Type B pancreatic cell (in vitro differentiated cells): Measurements from ENCODE around the gene DUSP2. TPM values are rescaled to one million over a fixed set of nuclear protein-coding genes. Genes with fewer than 3 reads are reported as not detected.

Experiments used
- DNase-seq: peaks from one replicate; pipeline ENCODE4 v3.0.0; 2021; ENCODE audit warnings: mixed read lengths; ENCODE audit not compliant: unreplicated experiment; ENCODE audit errors: extremely low spot score
- H3K27ac Mint-ChIP-seq: 2 replicates; pipeline ENCODE4 v1.8.0; 2021; ENCODE audit warnings: mild to moderate bottlenecking, mixed read lengths
- H3K27me3 Mint-ChIP-seq: 2 replicates; pipeline ENCODE4 v1.8.0; 2021; ENCODE audit warnings: mixed read lengths
- H3K36me3 Mint-ChIP-seq: 2 replicates; pipeline ENCODE4 v1.8.0; 2021; ENCODE audit warnings: mixed read lengths
- H3K4me1 Mint-ChIP-seq: one replicate; pipeline ENCODE4 v1.8.0; 2021; ENCODE audit warnings: mixed read lengths; ENCODE audit not compliant: unreplicated experiment
- H3K4me3 Mint-ChIP-seq: 2 replicates; pipeline ENCODE4 v1.8.0; 2021; ENCODE audit warnings: mild to moderate bottlenecking, mixed read lengths
- H3K9me3 Mint-ChIP-seq: 2 replicates; pipeline ENCODE4 v1.8.0; 2021; ENCODE audit warnings: mixed read lengths
- long read RNA-seq: library from polyadenylated mRNA; unstranded; transcript quantifications from one replicate; pipeline ENCODE4 v2.0.0, GENCODE V29; 2020
- total RNA-seq: library from RNA; stranded (reverse); gene quantifications from 2 replicates; pipeline ENCODE4 v1.2.1, GENCODE V29; 2021; ENCODE audit warnings: low replicate concordance
- TF ChIP-seq, protein P1 (sequence below): fragments of 200-600 bp; sonication (generic); conservative IDR thresholded peaks from 2 replicates; pipeline ENCODE4 v1.5.0; 2021; ENCODE audit warnings: antibody characterized with exemption, mild to moderate bottlenecking

Gene DUSP2, protein sequence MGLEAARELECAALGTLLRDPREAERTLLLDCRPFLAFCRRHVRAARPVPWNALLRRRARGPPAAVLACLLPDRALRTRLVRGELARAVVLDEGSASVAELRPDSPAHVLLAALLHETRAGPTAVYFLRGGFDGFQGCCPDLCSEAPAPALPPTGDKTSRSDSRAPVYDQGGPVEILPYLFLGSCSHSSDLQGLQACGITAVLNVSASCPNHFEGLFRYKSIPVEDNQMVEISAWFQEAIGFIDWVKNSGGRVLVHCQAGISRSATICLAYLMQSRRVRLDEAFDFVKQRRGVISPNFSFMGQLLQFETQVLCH
- total RNA-seq = 4.3 and 4.5 TPM in 2 replicates
- long read RNA-seq, partial matches to known transcripts = 0 of 1 reads
- long read RNA-seq, other reads (novel, unspliced or antisense) = 0 of 1 reads

DNA sequence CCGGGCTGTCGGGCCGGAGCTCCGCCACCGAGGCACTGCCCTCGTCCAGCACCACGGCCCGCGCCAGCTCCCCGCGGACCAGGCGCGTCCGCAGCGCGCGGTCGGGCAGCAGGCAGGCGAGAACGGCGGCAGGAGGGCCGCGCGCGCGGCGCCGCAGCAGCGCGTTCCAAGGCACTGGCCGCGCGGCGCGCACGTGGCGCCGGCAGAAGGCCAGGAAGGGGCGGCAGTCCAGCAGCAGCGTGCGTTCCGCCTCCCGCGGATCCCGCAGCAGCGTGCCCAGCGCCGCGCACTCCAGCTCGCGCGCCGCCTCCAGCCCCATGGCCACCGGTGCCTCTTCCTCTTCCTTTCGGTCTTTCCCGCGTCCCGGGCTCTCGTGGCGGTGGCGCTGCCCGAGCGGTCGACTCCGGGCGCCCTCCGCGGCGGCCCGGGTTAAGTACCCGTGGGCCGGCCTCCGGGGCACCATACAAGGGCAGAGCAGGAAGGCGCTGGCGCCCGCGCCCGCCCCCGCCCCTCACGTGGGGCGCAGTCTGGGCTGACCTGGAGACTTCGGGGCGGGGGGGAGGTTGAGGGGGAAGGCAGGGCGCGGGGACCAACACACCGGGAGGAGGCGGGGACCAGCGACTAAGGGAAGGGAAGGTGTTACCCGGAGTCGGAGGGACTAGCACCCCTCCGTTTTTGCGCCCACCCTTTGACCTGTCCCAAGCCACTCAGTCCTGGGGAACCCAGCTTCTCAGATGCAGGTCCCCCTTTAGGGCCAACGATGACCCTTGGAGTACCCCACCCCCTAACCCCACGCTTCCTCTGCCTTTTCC, at the start of gene DUSP2:
Gene DUSP2, minus strand, starts transcription at position 405 of the 812 bp plus-strand sequence. Its CDS starts 86 bp downstream, at position 319.
- H3K4me1 Mint-ChIP-seq = peaks cover 12% of the 10 kb centered on the region
- DNase-seq = no peak
- peaks cover 22% of the 10 kb centered on the region for H3K27me3 Mint-ChIP-seq
- TF ChIP-seq, protein P1, sequence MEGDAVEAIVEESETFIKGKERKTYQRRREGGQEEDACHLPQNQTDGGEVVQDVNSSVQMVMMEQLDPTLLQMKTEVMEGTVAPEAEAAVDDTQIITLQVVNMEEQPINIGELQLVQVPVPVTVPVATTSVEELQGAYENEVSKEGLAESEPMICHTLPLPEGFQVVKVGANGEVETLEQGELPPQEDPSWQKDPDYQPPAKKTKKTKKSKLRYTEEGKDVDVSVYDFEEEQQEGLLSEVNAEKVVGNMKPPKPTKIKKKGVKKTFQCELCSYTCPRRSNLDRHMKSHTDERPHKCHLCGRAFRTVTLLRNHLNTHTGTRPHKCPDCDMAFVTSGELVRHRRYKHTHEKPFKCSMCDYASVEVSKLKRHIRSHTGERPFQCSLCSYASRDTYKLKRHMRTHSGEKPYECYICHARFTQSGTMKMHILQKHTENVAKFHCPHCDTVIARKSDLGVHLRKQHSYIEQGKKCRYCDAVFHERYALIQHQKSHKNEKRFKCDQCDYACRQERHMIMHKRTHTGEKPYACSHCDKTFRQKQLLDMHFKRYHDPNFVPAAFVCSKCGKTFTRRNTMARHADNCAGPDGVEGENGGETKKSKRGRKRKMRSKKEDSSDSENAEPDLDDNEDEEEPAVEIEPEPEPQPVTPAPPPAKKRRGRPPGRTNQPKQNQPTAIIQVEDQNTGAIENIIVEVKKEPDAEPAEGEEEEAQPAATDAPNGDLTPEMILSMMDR = no peak
- peak within 1 kb of the TSS; percentile 83 for H3K4me3 Mint-ChIP-seq
- no peaks in the 10 kb centered on the region for H3K9me3 Mint-ChIP-seq
- no peaks in the 10 kb centered on the region for H3K36me3 Mint-ChIP-seq
- H3K27ac Mint-ChIP-seq = peak within 1 kb of the TSS; percentile 36

DNA sequence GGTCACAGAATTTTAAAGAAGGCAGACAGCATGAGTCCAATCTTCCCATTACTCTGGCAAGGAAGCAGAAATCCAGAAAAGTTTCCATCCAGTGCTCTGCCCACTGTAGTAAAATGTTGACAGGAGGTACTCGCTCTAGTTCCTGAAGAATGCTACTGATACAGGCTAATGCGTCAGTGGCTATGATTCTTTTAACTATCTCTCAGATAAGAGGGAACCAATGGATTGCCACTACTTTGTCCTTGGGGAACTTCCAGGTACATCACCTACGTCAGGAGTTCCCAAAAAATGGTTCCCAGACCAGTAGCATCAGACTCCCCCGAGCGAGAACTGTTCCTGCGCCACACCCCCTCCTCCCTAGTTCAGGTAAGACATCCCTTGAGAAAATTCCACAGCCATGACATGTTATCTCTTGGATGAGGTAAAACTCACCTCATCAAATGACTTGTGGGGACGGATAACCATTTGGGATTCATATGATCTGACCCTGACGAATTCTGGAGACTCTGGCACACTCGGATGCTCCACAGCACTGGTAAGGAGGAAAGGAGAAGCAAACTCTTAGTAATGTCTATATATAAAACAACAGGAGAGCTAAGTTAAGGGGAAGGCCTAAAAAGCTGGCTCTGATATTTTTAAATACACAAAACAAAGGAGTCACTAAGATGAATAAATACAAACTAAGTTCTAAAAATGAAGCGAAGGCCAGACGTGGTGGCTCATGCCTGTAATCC, 46.9 kb upstream of the DUSP2 start:
- Mint-ChIP-seq H3K4me1 (peaks cover 8% of the 10 kb centered on the region), H3K36me3 (peaks cover 34% of the 10 kb centered on the region), H3K4me3 (no peak overlapping the region), H3K27ac (no peak overlapping the region), H3K27me3 (no peaks in the 10 kb centered on the region), H3K9me3 (no peaks in the 10 kb centered on the region)
- TF ChIP-seq, protein P1 = no peak
- no peak for DNase-seq

DNA sequence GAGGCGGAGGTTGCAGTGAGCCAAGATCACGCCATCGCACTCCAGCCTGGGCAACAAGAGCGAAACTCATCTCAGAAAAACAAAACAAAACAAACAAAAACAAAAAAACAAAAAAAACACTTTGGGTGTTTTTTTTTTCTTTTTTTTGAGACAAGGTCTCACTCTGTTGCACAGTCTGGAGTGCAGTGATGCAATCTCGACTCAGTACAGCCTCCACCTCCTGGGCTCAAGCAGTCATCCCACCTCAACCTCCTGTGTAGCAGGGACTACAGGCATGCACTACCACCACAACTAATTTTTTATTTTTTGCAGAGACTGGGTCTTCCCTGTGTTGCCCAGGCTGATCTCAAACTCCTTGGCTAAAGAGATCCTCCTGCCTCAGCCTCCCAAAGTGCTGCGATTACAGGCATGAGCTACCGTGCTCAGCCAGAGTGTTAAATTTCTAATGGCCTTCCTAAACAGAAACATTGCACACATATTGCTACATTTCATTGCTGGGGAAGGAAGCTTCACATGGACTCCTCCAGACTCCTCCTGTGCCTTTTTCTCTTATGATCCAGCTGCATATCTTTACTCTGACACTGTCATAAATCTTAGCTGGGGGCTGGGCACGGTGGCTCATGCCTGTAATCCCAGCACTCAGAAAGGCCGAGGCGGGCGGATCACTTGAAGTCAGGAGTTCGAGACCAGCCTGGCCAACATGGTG, 43.7 kb upstream of the DUSP2 start:
- TF ChIP-seq, protein P1 = no peak
- Mint-ChIP-seq H3K4me1 (no peaks in the 10 kb centered on the region), H3K27me3 (no peaks in the 10 kb centered on the region), H3K36me3 (peaks cover 46% of the 10 kb centered on the region), H3K9me3 (no peaks in the 10 kb centered on the region), H3K27ac (no peak overlapping the region), H3K4me3 (no peak overlapping the region)
- DNase-seq = no peak

DNA sequence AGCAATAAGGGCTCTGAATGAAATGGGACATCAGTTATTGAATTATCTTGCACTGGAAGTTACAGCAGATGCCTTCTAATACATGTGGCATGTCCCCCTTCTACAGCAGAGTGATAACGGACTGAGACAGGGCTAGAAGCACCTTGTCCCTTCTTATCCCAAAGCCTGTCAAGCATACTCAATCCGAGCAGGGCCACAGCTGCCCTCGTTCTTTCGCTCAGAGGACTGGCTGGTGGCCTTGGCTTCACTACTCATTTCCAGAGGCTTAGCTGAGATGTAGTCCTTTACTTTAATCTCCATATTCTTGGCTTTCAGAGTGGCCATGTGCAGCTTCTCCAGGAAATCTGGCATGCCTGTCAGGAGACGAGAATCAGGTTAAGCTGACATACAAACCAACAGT, 41.3 kb upstream of the DUSP2 start:
- no peaks in the 10 kb centered on the region for H3K9me3 Mint-ChIP-seq
- peaks cover 37% of the 10 kb centered on the region for H3K36me3 Mint-ChIP-seq
- H3K27ac Mint-ChIP-seq = no peak overlapping the region
- no peaks in the 10 kb centered on the region for H3K4me1 Mint-ChIP-seq
- H3K4me3 Mint-ChIP-seq = no peak overlapping the region
- DNase-seq = no peak
- TF ChIP-seq, protein P1 = no peak
- no peaks in the 10 kb centered on the region for H3K27me3 Mint-ChIP-seq

DNA sequence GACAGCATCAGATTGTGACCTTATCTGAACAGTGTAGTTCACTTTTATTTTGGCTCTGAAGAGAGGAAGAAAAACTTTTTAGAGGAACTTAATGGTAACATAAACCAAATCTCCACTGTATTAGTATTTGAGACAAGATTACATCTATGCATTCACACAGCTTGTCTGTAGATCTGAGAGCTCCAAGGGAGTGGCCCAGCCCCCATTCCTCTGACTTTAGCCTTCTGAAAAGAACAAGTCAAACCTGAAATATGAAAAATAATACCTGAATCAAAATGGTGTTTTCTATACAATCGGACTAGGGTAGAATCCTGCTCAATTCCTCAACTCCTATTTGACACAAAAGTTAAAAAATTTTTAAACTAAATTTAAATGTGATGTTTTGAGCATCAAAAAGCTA, 40.3 kb upstream of the DUSP2 start:
- no peaks in the 10 kb centered on the region for H3K27me3 Mint-ChIP-seq
- no peaks in the 10 kb centered on the region for H3K4me1 Mint-ChIP-seq
- DNase-seq = no peak
- H3K4me3 Mint-ChIP-seq = peak overlapping the region; percentile 26
- no peaks in the 10 kb centered on the region for H3K9me3 Mint-ChIP-seq
- TF ChIP-seq, protein P1 = no peak
- peak overlapping the region; percentile 77 for H3K27ac Mint-ChIP-seq
- H3K36me3 Mint-ChIP-seq = peaks cover 33% of the 10 kb centered on the region
